T-helper 17 cell (primary cell): ENCODE results near the gene HNRNPF. TPM values are rescaled to one million over a fixed set of nuclear protein-coding genes. Genes with fewer than 3 reads are reported as not detected.
A peak's percentile ranks its signal among the peaks of the same experiment; 100 is the strongest.

Experiments used
- ATAC-seq: fragments of 150-1000 bp; cut with Tn5 transposase; 2 replicates; pipeline ENCODE4 v1.10.0; 2021; ENCODE audit warnings: mild to moderate bottlenecking, moderate library complexity
- DNase-seq, 3 donors: peaks; one replicate each; pipeline versions ENCODE4 v3.0.0 to v3.0.0-alpha.2; 2020 to 2021
- H3K9me3 ChIP-seq: one replicate; pipeline ENCODE4 v1.7.0; 2013; ENCODE audit warnings: low read length, mild to moderate bottlenecking; ENCODE audit not compliant: control insufficient read depth, poor library complexity, severe bottlenecking
- H3K27ac Mint-ChIP-seq: one replicate; pipeline ENCODE4 v1.8.0; 2022; ENCODE audit warnings: mild to moderate bottlenecking, moderate library complexity, mixed read lengths
- H3K27me3 Mint-ChIP-seq: one replicate; pipeline ENCODE4 v1.8.0; 2022; ENCODE audit warnings: mixed read lengths
- H3K36me3 Mint-ChIP-seq: one replicate; pipeline ENCODE4 v1.8.0; 2022; ENCODE audit warnings: low read depth, mixed read lengths
- H3K4me1 Mint-ChIP-seq: one replicate; pipeline ENCODE4 v1.8.0; 2022; ENCODE audit warnings: mild to moderate bottlenecking, mixed read lengths
- H3K4me3 Mint-ChIP-seq: one replicate; pipeline ENCODE4 v1.8.0; 2022; ENCODE audit warnings: mild to moderate bottlenecking, moderate library complexity, mixed read lengths
- total RNA-seq, 4 donors: library from RNA in 2 of 4; stranded (reverse) in 2 of 4; gene quantifications; one replicate each; pipeline ENCODE4 v1.2.3 and lab custom pipeline; 2022 to 2026

Gene HNRNPF
- total RNA-seq, 2 donors from 2014 or later, result 131 to 144 TPM

DNA sequence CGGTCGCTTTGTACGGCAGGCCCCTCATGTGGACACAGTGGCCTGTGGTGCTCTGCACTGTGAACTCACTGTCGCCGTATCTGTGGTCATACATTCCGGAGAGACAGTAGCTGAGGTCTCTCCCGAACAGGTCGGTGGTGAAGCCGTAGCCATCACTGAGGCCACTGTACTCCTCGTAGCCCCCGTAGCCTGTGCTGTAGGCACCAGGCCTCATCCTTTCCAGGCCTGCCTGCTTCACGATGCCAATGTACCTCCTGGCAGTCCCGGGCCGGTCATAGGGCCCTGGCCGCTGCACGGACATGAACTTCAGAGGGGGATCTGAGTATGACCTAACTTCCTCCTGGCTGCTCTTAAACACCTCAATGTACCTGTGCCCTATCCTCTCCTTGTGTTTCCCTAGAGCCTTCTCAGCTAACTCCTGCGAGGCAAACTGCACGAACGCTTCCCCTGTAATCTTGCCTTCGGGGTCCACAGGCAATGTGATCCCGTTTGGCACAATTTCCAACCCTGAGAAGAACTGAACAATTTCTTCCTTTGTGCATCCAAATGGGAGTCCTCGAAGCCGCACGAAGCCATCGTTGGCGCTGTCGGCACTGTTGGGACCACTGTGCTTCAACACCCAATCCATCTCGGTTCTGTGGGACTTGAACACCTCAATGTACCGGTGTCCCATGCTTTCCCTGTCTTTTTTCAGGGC lies 21.9 kb downstream of the HNRNPF start:
- ATAC-seq (no peak), DNase-seq (no peak)
- H3K27ac Mint-ChIP-seq, result peak overlapping the region; percentile 99
- peaks cover 20% of the 10 kb centered on the region for H3K36me3 Mint-ChIP-seq
- no peaks in the 10 kb centered on the region for H3K27me3 Mint-ChIP-seq
- H3K9me3 ChIP-seq, result no peaks in the 10 kb centered on the region
- H3K4me1 Mint-ChIP-seq, result peaks cover 52% of the 10 kb centered on the region
- H3K4me3 Mint-ChIP-seq, result peak overlapping the region; percentile 63

- H3K4me1 Mint-ChIP-seq, result peaks cover 48% of the 10 kb centered on the region
- no peaks in the 10 kb centered on the region for H3K9me3 ChIP-seq
- no peaks in the 10 kb centered on the region for H3K27me3 Mint-ChIP-seq
- DNase-seq, result no peak
- ATAC-seq, result no peak
- H3K36me3 Mint-ChIP-seq, result peaks cover 18% of the 10 kb centered on the region
- H3K27ac Mint-ChIP-seq, result peak overlapping the region; percentile 99
- H3K4me3 Mint-ChIP-seq, result peak overlapping the region; percentile 31
Observed at GRCh38 chr10:43386549-43386948, 22.4 kb downstream of the HNRNPF start.

- Mint-ChIP-seq H3K36me3 (peaks cover 16% of the 10 kb centered on the region), H3K4me1 (peaks cover 43% of the 10 kb centered on the region), H3K27ac (peak overlapping the region; percentile 86), H3K4me3 (no peak overlapping the region), H3K27me3 (no peaks in the 10 kb centered on the region)
- ATAC-seq (no peak), DNase-seq (no peak)
- no peaks in the 10 kb centered on the region for H3K9me3 ChIP-seq
Observed at GRCh38 chr10:43385412-43386004, 23.5 kb downstream of the HNRNPF start.

- peak overlapping the region; percentile 33 for H3K4me3 Mint-ChIP-seq
- DNase-seq (no peak), ATAC-seq (peak; percentile 17)
- H3K27me3 Mint-ChIP-seq, result no peaks in the 10 kb centered on the region
- H3K4me1 Mint-ChIP-seq, result peaks cover 36% of the 10 kb centered on the region
- H3K9me3 ChIP-seq, result no peaks in the 10 kb centered on the region
- peak overlapping the region; percentile 86 for H3K27ac Mint-ChIP-seq
- peaks cover 11% of the 10 kb centered on the region for H3K36me3 Mint-ChIP-seq
Observed at GRCh38 chr10:43384252-43385221, 24.4 kb downstream of the HNRNPF start.

DNA sequence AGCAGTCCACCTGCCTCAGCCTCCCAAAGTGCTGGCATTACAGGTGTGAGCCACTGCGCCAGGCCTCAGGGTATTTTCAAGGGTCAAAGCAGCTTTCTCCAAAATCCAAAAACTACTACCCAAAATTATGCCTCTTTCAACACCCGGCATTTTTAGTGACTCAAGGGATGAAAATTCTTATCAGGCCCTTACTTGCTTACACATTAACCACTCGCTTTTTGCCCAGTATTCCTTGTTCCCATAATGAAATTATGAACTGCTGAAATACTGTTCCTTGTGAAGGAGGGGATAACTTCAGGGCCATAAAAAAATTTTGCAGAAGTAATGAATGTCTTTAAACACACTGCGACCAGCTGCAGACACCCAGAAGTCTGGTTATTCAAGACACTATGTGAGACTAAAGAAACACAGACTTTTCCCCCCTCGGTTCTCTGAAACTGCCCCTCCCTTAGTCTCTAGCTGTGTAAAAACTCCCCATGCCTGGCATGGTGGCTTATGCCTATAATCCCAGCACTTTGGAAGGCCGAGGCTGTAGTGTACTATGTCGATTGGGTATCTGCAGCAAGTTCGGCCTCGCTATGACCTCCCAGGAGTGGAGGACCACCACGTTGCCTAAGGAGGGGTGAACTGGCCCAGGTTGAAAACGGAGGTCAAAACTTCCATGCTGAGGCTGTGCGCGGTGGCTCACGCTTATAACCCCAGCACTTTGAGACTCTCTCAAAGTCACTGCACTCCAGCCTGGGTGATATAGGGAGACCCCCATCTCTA lies 25.6 kb downstream of the HNRNPF start:
- ATAC-seq, result peak; percentile 17
- H3K36me3 Mint-ChIP-seq, result peaks cover 6% of the 10 kb centered on the region
- H3K27me3 Mint-ChIP-seq, result no peaks in the 10 kb centered on the region
- no peak overlapping the region for H3K4me3 Mint-ChIP-seq
- no peak for DNase-seq
- H3K27ac Mint-ChIP-seq, result peak overlapping the region; percentile 86
- H3K4me1 Mint-ChIP-seq, result peaks cover 28% of the 10 kb centered on the region
- H3K9me3 ChIP-seq, result no peaks in the 10 kb centered on the region

DNA sequence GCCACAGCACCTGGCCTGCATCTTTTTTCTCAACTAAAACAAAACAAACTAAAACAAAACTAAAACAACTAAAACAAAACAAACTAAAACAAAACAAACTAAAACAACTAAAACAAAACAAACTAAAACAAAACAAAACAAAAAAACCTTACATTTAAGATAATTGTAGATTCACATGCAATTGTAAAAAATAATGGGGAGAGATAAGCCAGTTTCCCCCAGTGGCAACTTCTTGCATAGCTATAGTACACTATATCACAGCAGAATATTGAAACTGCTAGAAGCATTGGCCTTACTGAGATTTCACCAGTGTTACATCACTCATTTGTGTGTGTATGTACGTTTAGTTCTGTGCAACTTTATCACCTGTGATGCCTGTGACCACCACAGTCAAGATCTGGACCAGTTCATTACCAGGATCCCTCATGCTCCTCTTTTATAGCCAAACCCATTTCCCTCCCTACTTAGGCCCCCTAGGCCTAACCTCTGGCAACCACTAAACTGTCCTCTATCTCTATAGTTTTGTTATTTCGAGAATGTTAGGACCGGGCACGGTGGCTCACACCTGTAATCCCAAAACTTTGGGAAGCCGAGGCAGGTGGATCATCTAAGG lies 28.3 kb downstream of the HNRNPF start:
- Mint-ChIP-seq H3K4me3 (no peak overlapping the region), H3K36me3 (no peaks in the 10 kb centered on the region), H3K27ac (no peak overlapping the region), H3K27me3 (no peaks in the 10 kb centered on the region), H3K4me1 (peaks cover 11% of the 10 kb centered on the region)
- H3K9me3 ChIP-seq, result no peaks in the 10 kb centered on the region
- ATAC-seq, result peak; percentile 47
- DNase-seq, result no peak

DNA sequence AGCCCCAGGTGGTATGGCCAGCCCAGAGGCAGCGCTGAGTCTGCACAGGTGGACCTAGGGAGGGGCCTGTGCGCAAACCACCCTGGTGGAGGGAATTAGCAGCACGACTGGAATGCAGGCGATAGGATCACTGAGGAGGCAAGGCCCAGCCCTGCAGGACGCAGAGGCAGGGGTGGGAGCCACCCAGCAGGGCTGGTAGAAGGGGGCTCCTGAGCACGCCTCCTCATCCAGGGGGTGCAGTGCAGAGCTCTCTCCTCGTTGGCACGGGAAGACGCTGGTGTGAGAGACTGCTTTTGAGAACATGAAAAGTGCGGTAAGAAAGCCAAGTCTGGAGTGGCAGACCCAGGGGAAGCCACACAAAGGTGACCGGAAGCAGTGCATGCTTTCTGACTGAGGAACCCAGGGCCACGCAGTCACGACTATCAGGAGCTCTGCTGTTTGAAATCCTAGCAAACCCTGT lies 31.5 kb downstream of the HNRNPF start:
- Mint-ChIP-seq H3K36me3 (no peaks in the 10 kb centered on the region), H3K4me1 (peaks cover 12% of the 10 kb centered on the region), H3K27me3 (no peaks in the 10 kb centered on the region), H3K4me3 (no peak overlapping the region), H3K27ac (peak overlapping the region; percentile 32)
- H3K9me3 ChIP-seq, result no peaks in the 10 kb centered on the region
- ATAC-seq (no peak), DNase-seq (no peak)

- H3K9me3 ChIP-seq, result no peaks in the 10 kb centered on the region
- DNase-seq (no peak), ATAC-seq (no peak)
- Mint-ChIP-seq H3K27ac (peak overlapping the region; percentile 32), H3K4me1 (peaks cover 12% of the 10 kb centered on the region), H3K4me3 (no peak overlapping the region), H3K36me3 (no peaks in the 10 kb centered on the region), H3K27me3 (no peaks in the 10 kb centered on the region)
Observed at GRCh38 chr10:43376828-43377423, 32.1 kb downstream of the HNRNPF start.

DNA sequence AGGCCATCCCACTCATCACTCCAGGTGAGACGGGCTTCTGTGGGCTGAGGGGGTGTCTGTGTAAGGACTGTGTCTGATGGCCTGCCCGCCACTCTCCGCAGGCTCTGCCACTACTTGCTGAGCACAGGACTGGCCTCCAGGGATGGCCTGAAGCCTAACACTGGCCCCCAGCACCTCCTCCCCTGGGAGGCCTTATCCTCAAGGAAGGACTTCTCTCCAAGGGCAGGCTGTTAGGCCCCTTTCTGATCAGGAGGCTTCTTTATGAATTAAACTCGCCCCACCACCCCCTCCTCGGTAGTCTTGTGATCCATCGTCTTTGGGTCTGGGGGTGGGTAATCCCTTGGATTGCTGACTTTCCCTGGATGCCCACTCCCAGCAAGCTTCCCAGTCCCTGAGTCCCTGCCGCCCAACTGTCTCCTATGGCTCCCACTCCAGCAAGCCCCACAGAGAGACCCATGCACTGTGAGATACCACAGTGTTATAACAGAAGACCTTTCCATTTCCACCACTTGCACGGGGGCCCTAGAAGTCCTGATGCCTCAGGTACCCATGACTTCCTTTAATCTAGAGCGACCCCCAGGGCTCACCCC lies 32.8 kb downstream of the HNRNPF start:
- Mint-ChIP-seq H3K27ac (no peak overlapping the region), H3K27me3 (no peaks in the 10 kb centered on the region), H3K36me3 (no peaks in the 10 kb centered on the region), H3K4me1 (peaks cover 12% of the 10 kb centered on the region), H3K4me3 (no peak overlapping the region)
- DNase-seq (no peak), ATAC-seq (no peak)
- no peaks in the 10 kb centered on the region for H3K9me3 ChIP-seq

- no peaks in the 10 kb centered on the region for H3K27me3 Mint-ChIP-seq
- no peaks in the 10 kb centered on the region for H3K36me3 Mint-ChIP-seq
- H3K9me3 ChIP-seq, result no peaks in the 10 kb centered on the region
- no peak overlapping the region for H3K4me3 Mint-ChIP-seq
- peaks cover 12% of the 10 kb centered on the region for H3K4me1 Mint-ChIP-seq
- H3K27ac Mint-ChIP-seq, result no peak overlapping the region
- no peak for ATAC-seq
- no peak for DNase-seq
Observed at GRCh38 chr10:43375401-43376020, 33.5 kb downstream of the HNRNPF start.

GRCh38 chr10:43374194-43374593 lies 34.8 kb downstream of the HNRNPF start:
- no peaks in the 10 kb centered on the region for H3K9me3 ChIP-seq
- no peak overlapping the region for H3K27ac Mint-ChIP-seq
- no peak for DNase-seq
- no peak overlapping the region for H3K4me3 Mint-ChIP-seq
- no peak for ATAC-seq
- no peaks in the 10 kb centered on the region for H3K36me3 Mint-ChIP-seq
- H3K27me3 Mint-ChIP-seq, result no peaks in the 10 kb centered on the region
- H3K4me1 Mint-ChIP-seq, result peaks cover 12% of the 10 kb centered on the region
